ENCODE data around the gene XG.
"Not testable (repeated sequence)": the region's sequence is repeated elsewhere in the genome, so short reads cannot be mapped to it uniquely, and the experiment has no call there.

The XG gene, protein sequence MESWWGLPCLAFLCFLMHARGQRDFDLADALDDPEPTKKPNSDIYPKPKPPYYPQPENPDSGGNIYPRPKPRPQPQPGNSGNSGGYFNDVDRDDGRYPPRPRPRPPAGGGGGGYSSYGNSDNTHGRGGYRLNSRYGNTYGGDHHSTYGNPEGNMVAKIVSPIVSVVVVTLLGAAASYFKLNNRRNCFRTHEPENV

DNA sequence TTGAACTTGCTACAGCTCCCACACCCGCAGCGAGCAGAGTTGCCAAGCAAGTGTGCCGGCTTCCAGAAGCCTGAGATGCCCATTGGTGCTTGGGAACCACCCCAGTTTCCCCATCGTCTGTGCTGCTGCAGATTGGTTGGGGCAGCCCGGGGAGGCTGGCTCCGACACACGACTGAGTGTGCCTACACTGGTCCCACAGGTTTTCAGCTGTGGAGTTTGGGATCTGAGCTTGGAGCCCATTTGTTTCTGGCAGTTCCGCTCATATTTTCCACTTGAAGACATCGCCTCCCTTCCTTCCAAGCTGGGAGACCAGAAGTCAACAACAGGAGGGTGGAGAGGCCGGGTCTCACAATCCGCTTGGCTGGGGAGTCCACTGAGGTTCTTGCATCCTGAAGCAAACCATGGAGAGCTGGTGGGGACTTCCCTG lies at the start of gene XG:
XG (plus strand) TSS at position 167 of the 427 bp plus-strand sequence; CDS start at position 402, 235 bp downstream.
- DNase-seq = not testable (repeated sequence)

DNA sequence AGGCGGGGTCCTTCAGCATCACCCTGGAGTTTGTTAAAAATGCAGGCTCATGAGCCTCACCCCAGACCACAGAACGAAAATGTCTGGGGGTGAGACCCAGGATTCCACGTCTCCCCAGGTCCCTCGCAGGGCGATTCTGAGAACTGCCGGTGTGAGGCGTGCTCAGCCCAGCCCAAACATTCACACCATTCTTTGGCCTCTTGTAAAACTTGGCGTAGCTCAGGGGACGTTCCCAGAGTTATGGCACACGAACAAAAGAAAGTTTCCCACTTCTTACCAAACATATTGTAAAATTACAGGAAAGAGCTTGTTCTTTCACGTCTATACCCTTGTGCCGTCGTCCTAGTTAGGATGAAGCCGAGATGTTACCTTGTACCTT lies 47.9 kb upstream of the XG start:
- DNase-seq = no peak

DNA sequence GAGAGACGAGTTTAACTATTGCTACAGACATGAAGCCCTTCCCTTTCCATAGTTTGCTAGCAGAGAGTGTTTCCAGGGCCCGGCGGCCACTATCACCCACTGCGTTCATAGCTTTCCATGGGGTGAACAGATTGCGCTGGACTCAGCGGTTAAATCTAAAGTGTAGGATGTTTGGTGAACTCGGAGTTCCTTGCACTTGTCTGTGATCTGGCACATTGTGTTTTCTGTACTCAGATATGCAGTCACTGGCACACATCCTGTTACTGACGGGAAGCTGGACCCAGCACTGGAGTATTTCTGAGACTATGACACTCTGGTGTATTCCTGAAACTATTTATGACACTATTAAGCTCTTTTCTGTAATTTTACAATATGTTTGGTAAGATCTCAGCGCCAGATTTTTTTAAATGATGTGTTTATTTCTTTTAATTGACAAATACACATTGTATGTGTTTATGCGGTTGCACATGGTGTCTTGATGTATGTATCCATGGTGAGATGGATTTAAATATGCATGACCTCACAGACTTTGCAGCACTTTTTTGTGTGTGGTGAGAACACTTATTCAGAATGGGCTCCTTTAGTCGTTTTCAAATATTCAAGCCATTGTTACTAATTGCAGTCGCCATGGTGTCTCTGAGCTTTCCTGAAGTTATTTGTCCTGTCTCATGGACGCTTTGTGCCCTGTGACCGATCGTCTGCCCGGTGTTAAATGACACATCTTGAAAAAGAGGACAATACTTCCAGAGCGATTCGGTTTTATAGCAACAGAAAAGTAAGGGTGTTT lies 46.6 kb upstream of the XG start:
- DNase-seq = no peak

- peak; percentile 87 for DNase-seq
Measured at GRCh38 chrX:2707334-2707760, 44.5 kb upstream of the XG start.

DNA sequence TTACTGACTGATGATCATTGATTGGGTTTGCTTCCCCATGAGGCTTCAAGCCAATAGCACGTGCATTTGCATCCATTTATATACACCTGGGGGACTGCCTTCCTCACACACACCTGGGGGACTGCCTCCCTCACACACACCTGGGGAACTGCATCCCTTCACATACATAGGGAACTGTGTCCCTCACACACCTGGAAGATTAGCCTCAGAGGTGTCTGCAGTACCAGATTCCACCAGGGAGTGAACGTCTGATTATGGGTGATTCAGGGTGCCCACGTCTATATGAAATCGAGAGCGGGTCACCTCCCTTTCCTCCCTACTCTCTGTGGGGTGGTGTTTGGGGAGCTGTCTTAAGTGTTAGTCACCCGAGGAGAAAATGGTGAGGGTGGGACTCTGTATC lies 43.8 kb upstream of the XG start:
- DNase-seq = no peak

DNA sequence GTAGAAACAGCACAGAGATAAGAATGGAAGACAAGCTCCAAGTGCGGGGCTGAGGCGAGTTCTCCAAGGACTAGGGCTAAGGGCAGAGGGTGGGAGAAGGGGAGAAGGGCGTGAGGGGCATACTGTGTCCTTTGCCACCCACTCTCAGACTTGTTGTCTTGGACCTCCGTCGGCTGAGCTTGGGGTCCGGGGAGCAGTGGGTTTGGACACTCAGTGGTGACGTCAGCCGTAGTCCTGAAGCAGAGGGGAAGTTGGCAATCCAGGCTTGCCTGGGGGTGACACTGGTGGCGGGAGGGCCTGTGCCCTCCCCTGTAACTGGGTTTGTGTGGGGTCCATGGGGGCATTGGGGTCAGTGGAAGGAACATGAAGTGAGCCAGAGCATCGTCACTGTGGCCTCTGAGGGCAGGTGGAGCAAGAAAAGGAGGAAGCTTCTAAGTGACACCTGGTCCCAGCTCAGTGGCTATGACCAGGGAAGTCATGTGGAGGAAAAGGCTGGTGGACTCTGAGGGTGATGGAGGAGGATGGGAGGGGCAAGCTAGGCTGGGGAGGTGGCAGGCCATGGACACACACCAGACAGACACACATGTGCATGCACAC lies 43.1 kb upstream of the XG start:
- no peak for DNase-seq

- no peak for DNase-seq
Measured at GRCh38 chrX:2709556-2709955, 42.3 kb upstream of the XG start.

DNA sequence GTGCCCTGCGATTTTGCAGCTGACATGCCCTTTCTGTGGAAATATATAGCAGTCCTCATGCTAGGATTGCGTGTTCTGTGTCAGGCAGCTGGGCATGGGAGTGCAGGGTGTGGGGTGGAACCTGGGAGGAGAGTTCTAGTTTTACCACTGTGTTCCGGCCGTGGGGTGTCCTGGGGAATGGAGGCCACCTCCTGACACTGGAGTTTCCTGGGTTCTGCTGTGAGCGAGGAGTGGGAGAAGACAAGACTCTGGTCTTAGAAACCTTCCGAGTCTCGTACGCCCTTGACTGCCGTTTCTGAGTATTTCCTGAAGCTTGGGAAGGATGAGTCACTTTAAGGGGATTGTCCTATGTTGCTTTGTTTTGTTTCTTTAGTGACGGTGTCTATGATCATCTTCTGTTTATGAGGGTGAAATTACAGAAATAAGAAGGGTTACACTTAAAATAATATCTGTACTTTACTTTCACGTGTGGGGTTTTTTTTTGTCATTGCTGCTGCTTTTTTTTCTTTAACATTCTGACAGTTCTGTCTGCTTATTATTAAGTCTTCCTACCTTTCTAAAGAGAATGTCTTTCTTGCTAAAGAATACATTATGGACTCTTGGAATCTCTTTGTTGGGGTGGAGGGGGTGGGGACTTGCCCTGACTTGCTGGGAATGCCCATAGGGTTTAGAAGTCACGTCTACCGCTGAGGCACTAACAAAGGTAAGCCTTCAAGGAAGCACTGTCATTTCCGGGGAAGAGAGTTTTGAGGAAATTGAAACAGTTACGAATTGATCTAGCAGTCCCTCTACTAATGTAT lies 41.6 kb upstream of the XG start:
- DNase-seq = peak; percentile 70

- no peak for DNase-seq
Measured at GRCh38 chrX:2711441-2711840, 40.4 kb upstream of the XG start.

GRCh38 chrX:2712428-2712827 lies 39.4 kb upstream of the XG start:
- no peak for DNase-seq

GRCh38 chrX:2712890-2713840 lies 38.7 kb upstream of the XG start:
- DNase-seq = no peak

GRCh38 chrX:2714551-2714950 lies 37.3 kb upstream of the XG start:
- no peak for DNase-seq

- no peak for DNase-seq
Measured at GRCh38 chrX:2715066-2715600, 36.7 kb upstream of the XG start.

GRCh38 chrX:2717312-2717711 lies 34.5 kb upstream of the XG start:
- DNase-seq = peak; percentile 55

GRCh38 chrX:2718821-2719220 lies 33.0 kb upstream of the XG start:
- DNase-seq = no peak

GRCh38 chrX:2719774-2720447 lies 31.9 kb upstream of the XG start:
- no peak for DNase-seq

DNA sequence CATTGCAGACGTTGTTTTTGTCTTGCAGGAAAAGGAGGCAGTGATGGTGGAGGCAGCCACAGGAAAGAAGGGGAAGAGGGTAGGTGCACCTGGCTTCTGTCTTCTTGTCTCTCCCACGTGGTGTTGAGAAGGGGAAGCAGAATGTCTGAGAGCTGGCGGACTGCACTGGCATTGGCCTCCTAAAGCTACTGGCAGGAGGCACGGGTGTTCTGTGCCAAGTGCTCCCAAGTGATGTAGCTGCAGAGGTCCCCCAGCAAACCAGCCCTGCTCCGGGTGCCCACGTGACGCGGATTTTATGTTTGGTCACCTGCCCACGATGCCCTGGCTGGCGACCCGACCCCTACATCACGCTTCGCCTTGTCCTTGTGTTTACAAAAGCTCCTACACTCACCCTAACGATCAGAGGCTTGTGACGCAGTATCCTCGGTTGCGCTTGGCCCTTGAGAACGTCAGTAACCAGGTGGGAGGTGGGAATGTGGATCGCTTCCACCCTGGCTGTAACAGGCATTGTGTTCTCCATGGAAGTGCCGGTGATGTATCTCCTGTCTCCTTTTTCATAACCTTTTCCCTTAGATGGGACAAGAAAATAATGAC lies 28.5 kb upstream of the XG start:
- DNase-seq = no peak

GRCh38 chrX:2727264-2727663 lies 24.6 kb upstream of the XG start:
- not testable (repeated sequence) for DNase-seq

DNA sequence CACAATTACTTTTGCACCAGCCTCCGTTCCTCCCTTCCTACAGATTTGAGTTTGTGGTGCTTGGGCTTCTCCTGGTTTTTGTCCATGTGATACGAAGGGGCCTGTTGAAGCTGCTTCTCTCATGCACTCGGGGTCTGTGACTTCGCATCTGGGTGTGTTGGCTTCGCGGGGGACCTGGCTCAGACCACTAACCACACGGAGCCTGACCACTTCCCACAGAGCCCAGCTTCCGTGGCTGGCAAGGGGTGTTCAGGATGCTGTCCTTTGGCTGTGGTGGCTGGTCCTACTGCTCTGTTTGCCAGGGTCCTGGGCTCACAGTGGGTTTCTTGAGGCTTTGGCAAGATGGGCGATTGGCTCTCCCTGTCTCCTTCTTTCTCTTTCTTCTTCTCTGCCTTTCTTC lies 19.8 kb upstream of the XG start:
- no peak for DNase-seq

DNA sequence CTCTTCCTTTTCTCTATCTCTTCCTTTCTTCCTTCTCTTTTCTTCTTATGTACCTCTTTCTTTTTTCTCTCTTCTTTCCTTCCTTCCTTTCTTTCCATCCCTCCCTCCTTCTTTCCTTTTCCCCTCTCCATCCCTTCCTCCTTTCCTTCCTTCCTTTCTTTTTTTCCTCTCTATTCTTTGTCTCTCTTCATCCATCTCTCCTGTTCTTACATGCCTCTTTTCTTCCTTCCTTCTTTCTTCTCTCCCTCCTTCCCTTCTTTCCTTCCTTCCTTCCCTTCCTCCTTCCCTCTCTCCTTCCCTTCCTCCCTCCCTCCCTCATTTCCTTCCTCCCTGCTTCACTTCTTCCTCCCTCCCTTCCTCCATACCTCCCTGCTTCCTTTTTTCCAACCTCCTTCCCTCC lies 19.2 kb upstream of the XG start:
- DNase-seq = no peak

DNA sequence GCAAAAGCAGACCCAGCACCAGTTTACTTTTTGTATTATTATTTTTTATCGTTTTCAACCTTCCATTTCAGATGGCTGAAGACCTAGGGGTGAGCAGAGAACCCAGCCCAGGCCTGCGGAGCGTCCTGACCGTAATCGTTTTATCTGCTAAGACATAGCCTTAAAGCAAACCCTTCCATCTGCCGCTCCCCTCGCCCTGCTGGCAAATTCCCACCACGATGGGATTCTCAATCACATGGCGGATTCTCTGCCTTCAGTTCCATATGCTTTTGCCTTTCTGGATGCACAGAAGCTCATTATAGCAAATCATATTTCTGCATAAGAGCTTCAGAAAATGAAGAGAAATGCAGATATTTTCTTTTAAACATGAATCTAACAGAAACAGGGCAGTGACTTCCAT lies 18.6 kb upstream of the XG start:
- no peak for DNase-seq

Data from activated CD4-positive, alpha-beta T cell treated with anti-CD3 and anti-CD28 coated beads, Interleukin-2, amount 50 U/mL, for 16 hours (primary cell).